SK-N-SH (cell line): ENCODE results near the gene EWSR1.

Source experiments
- CTCF ChIP-seq: fragments of 200-600 bp; sonication (generic); IDR thresholded peaks from 2 replicates; pipeline ENCODE4 v1.6.1; 2017; ENCODE audit warnings: antibody characterized with exemption, mild to moderate bottlenecking, moderate library complexity
- TAF1 ChIP-seq: IDR thresholded peaks from 2 replicates; pipeline ENCODE4 v1.6.1; 2012; ENCODE audit warnings: low read depth, mild to moderate bottlenecking, low read length, moderate library complexity, borderline replicate concordance
- USF2 ChIP-seq: fragments of 150-350 bp; IDR thresholded peaks from 2 replicates; pipeline ENCODE4 v1.6.1; 2017; ENCODE audit warnings: antibody characterized with exemption, low read length, low read depth, borderline replicate concordance

- TF ChIP-seq USF2 (no peak), TAF1 (no peak), CTCF (no peak)
Observed at GRCh38 chr22:29219881-29220670, 48.0 kb upstream of the EWSR1 start.
